OCI-LY1 (cell line): ENCODE measurements around the gene RABL6.
"Not testable (repeated sequence)": the region's sequence is repeated elsewhere in the genome, so short reads cannot be mapped to it uniquely, and the experiment has no call there.

ENCODE experiments used
- EZH2 ChIP-seq: fragments of 200-600 bp; sonication (generic), shearing (Covaris generic); IDR thresholded peaks from 2 replicates; pipeline ENCODE4 v1.8.0; 2017; ENCODE audit warnings: borderline replicate concordance, mixed run types, mild to moderate bottlenecking, antibody characterized with exemption, low read length, moderate library complexity, mixed read lengths
- TF ChIP-seq, protein P1 (sequence below): fragments of 200-600 bp; sonication (generic), shearing (Covaris generic); IDR thresholded peaks from 2 replicates; pipeline ENCODE4 v1.5.1; 2017; ENCODE audit warnings: mild to moderate bottlenecking, antibody characterized with exemption, low read length, moderate library complexity, mixed read lengths

DNA sequence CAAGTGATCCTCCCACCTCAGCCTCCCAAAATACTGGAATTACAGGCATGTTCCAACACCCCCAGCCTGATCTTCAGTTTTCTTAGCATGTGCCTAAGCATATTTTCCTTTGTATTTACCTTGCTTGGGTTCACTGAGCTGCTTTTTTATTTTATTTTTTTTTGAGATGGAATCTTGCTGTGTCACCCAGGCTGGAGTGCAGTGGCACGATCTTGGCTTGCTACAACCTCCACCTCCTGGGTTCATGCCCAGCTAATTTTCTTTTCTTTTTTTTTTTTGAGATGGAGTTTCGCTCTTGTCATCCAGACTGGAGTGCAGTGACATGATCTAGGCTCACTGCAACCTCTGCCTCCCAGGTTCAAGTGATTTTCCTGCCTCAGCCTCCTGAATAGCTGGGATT, 61.9 kb downstream of the RABL6 start:
- TF ChIP-seq, protein P1, sequence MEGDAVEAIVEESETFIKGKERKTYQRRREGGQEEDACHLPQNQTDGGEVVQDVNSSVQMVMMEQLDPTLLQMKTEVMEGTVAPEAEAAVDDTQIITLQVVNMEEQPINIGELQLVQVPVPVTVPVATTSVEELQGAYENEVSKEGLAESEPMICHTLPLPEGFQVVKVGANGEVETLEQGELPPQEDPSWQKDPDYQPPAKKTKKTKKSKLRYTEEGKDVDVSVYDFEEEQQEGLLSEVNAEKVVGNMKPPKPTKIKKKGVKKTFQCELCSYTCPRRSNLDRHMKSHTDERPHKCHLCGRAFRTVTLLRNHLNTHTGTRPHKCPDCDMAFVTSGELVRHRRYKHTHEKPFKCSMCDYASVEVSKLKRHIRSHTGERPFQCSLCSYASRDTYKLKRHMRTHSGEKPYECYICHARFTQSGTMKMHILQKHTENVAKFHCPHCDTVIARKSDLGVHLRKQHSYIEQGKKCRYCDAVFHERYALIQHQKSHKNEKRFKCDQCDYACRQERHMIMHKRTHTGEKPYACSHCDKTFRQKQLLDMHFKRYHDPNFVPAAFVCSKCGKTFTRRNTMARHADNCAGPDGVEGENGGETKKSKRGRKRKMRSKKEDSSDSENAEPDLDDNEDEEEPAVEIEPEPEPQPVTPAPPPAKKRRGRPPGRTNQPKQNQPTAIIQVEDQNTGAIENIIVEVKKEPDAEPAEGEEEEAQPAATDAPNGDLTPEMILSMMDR: not testable (repeated sequence)
- TF ChIP-seq EZH2: not testable (repeated sequence)
